ENCODE results near the gene SKAP1.
A peak's percentile ranks its signal among the peaks of the same experiment; 100 is the strongest.

SKAP1 gene

DNA sequence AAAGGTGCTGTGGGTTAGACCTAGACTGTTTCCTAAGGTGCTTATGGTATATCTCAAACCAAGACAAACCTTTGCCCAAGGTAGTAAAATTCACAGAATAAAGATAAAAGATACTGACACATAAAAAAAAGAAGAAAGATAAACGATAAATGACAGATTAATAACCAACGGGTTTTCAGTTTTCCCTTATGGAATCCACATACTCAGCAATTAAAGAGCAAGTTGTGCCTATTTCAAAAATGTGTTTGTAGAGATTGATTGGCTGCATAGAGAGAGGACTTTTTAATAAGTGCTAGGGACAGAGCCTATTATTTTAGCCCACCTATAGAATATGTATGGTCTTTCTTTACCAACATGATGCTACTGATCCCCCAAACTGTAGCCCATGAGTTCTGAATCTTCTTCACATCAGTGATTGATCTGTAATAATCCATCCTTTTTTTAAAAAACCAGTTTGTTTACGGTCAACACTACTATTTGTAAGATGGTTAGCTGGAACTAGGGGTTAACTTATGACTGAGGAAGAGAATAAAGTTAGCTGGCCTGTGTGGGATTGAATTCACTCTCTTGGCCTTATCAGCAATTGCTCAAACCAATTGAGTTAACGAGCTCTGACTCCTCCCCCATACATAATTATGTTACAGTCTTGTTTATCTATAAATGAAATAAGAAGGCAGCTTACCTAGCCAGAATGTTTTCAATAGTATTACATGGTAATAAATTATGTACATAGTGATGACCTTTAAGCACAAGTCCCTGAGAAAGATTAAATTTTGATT is 268.7 kb downstream of the SKAP1 start:
- DNase-seq, result no peak

DNA sequence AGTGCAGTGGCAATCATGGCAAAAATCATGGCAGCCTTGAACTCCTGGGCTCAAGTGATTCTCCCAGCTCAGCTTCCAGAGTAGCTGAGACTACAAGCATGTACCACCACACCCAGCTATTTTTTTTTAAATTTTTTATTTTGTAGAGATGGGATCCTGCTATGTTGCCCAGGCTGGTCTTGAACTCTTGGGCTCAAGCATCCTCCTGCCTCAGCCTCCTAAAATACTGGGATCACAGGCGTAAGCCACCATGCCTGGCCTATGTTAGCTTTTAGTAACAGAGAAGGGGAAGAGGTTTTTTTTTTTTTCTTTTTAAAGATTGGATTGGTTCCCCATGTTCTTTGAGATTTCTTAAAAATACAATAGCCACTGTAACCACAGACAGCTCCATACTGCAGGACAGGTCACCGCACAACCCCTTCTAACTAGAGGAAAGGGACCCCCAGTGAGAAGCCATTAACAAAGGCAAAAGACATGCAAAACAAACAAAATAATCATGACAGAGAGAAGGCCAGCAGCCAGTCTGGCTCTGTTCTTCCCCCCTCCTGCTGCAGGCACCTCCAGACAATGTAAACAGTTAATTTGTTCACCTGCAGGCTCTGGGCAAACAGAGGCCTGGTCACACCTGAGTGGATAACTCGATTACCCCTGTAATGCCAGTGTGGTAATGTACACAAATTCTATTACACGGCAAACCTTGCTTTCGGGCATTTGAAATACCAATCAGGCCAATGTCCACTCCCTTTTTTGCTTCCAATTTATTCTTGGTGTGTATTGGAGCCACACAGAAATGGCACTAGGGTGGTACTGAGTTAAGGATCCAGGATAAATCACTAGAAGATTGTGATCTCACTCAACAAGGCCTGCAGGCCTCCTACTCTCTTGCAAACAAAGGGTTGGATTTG is 269.6 kb downstream of the SKAP1 start:
- DNase-seq, result no peak

DNA sequence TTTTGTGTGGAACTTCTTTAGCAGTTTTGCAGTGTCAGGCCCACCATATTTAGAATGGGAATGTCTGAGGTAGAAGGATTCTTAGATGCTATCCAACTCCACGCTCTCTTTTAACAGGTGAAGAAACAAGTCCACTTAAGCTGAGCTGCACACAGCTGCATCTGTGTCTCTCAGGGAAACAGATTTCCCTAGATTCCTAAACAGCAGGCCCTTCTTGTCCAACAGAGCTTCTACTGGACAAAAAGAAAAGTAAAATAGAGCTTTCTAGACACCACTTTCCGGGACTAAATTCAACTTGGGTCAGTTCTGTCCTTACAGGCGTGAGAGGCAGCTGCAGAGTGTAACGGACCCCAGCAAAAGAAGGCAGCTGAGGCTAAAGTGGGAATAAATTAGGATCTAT is 270.8 kb downstream of the SKAP1 start:
- DNase-seq, result no peak

DNA sequence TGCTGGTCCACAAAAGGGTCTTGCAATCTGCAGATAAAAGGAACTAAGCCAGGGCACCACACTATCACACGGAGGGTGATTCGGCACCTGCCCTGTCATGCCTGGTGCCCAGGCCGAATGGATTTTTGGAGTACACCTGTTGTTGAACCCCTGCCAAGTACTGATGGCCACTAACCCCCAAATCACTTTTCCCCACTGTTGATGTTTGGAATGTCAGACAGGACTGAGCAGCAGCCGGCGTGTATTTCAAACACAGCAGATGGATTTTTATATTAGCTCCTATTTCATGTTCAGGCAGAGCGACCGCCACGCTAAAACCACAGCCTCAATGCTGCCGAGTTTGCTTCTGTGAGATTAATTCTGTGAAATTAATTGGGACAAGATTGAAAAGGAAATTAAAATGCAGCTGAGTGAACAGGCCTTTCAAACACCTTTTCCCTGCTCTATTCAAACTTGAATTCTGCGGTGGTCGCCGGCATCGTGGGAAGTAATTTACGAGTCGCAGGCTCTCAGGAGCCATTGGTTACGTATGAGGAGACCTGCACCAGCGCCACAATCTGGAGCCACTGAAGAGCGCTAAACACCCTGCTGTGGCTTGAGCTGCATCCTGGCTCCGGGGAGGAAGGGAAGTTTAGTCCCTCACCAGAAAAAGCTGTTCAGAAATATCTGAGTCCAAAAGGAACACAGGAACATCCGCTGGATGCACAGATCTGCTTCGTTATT is 274.0 kb downstream of the SKAP1 start:
- no peak for DNase-seq

DNA sequence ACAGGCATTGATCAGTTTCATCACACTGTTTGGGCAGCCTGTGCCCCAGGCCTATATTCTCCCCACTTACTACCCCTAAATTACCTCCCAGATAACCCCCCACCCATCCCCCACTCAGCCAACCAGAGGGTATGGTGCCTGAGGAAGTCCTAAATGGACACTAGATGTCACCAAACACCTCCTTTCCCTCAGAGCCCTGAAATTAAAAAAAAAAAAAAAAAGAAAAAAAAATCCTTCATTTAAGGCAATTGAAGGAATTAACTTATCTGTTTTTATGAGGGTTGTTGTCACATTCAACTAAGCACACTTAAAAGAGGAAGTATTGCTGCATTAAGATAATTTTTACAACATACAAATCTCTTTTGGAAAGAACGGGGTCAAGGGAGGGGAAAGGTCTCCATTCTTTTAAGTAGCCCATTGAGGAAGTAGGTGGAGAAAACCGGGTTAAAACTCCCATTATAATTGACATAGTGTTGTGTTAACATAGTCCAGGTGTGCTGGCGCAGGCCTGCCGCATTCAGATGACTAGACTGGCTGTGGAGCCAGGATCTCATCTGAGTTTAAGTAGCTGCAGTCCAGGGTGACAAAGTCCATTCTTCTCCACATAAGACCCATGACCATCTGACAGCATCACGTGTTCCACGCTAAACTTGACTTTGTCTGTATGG is 276.2 kb downstream of the SKAP1 start:
- no peak for DNase-seq

DNA sequence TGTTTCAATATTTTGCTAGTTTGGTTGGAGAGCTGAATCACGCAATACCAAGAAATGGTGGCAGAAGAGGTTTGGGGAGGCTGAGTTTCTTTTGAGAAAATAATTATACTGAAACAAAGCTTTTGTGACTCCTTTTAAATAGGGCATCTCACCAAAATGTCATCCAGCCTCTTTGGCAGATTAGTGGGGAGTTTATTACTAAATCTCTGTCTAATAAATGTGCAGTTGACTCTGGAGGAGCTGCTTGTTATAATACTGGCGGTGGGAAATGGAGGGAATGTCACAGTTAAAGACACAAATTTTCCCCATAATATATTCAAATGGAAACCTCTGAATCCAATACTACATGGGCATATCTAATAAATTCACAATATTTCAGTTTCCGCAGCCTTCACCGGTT is 277.7 kb downstream of the SKAP1 start:
- no peak for DNase-seq

DNA sequence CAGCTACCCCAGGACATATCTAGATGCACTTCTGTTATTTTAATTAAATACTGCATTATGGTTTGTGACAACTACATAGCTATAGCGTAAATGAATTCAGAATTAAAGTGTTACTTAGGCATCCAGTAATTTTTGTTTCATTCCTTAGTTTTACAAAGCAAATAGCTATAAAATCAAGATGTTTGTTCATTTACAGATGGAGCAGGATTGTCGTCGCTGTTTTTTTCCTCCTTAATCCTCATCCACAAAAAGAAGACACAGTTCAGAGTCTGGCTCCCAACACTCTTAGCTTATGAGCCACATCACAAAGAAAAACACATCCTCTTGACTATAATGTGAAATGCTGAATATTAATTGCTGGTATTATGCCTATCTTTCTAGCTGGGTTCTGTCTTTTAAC is 278.8 kb downstream of the SKAP1 start:
- DNase-seq, result no peak

DNA sequence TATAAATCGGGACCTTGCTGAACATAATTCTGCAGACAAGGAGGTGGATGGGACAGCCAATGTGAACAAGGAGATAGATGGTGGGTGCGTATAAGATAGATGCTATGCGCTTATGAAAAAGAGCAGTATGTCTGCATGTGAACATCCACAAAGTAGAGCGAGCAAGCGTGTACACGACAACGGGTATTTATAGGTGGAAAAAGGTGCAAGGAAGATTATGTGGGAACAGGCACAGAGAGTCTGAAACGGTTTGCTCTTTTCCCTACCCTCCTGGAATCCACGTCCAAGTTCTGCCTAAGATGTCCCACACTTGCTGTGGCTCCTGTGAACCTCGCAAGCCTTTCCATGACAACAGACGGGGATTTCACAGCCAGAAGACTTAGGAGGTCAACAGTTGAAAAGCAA is 279.4 kb downstream of the SKAP1 start:
- no peak for DNase-seq

DNA sequence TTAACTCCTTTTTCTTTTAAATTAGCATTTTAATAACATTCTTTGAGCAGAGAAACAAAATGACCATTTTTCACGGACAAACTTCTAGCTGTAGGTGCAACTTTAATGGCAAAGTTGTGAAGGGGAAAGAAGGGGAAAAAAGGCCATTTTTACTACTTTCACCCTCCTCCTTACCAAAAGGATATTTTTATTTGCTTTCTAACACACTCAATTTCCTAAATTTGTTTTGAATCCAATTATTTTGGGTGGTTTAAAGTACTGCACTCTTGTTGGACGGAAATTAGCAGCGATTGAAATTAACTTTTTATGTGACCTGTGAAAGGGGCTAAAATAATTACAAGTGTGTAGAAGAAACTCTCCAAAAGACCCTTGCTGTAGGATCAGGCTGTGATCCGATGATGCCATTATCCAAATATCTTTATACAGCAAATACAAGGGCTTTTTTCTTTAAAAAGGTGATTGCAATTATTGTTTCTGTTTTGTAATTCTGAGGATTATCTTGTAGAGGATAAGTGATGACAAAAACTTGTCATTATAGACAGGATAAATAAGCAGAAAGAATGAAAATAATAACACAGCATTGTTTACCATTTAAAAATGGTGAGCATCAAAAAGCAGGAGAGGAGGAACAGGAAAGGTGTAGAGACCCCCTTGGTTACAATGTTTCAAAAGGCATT is 280.1 kb downstream of the SKAP1 start:
- no peak for DNase-seq

DNA sequence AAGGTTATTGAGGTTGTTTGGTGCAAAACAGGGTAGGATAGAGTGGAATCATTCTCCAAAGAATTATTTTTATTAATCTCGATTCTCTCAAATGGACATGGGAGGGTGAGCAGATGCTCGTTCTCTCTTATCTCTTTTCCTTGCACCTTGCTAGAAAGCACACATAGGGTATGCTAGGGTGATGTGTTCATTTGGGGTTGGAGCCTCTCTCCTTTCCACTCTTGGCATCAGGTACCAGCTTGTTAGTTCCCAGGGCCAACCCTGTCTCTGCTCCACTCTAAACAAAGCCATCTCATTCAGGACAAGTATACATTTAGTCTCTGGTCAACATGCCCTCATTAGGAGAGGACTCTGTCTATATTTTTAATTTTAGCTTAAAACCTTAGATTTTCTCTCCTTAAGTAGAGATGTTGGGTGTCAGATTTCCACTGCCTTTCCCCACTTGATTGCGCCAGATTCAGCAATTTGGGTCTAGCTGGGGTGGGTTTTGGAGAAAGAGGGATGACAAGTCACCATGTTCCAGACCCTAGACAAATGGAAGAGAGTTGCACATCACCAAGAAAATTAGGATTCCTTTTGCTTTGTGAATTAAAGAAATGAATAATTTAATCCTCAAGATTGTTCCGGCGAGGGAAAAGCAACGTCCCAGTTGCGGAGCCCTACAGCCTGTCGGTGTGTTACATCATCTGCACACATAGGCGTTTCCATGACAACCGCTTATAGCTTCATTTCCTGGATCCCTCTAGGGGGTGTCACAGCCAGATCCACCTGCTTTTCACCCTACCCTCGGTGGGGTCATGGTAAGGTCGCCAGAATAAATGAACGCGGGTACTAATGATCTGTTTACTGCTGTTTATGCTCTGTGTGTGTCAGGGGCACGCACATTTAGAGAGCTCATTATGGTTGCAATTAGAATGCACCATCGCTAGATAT is 280.9 kb downstream of the SKAP1 start:
- no peak for DNase-seq

DNA sequence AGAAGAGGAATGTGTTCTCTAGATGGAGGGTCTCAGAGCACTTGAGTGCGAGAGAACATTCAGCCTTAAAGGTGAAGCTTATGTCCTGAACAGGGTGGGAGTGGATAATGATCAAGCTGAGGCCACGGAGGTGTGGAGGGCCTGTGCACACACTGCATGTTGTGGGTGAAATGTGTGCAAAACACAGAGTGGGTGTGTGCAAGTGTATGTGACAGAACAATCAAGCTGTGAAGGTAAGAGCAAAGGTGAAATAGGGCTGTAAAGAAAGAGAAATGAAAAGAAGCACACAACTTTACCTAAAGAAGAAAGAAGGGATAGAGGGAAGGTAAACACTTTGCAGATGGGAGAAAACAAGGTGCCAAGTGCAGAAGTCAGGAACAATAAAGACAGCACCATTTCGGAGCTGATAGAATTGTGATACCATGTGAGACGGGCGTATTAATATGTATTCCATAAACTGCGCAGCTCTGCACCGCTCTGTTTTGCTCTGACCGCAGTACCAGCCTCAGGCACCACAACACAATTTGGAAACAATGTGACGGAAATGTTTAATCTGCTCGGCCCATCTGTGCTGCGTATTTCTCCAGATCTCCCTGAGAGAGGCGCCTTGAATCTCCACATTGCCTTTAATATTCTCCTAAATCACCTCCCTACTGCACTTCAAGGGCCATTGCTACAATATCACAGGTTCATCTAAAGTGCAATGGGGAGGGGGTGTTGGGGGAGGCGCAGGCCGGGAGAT is 281.8 kb downstream of the SKAP1 start:
- DNase-seq, result no peak

DNA sequence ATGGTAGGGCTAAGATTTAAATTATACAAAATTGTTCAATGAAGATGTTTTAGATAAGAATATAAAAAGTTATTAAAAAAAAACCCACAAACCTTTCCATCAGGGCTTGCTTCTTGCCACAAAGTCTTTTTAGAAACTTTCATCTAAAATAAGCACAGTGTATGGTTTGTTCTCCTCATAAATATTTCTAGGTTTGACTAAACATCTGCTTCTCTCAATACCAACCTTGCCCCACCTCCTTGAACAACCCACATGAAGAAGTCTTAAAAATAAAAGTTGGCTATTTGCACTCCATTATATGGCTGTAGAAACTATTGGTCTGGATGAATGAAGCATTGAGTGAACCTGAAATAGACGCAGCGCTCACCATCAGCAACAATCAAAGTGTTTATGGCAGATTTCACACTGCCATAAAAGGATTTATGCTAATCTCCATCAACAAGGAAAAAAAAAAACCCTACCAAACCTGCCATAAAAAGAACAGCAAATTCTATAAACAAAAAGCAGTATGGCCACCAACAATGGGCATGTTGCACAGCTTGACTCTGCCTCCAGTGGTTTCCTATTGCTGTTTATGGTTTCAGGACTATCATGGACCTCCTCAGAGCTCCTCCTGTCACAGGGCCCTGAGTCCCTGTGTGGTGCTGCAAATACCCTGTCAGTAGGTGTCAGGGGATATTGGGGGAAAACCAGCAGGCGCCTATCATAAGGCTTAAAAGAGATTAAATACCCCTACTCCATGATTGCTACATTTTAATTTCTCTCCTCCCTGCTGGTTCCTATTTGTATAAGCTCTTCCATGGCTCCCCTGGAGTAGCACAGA is 284.8 kb downstream of the SKAP1 start:
- DNase-seq, result no peak

DNA sequence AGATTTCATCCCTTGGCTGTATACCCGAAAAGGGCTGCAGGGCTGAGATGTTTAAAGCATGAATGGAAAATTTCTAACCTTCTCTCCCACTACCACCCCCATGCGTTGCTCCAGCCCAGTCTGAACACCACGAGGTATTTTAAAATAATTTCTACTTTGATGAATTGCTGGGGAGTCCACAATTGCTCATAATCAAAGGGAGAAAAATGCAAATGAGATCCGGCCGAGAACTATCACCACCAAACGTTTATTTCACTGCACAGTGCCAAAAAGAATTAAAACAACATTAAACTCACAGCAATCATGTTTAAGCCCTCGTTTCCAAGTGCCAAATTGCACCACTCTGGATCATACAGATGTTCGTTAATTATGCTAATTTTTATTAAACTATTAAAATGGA is 285.8 kb downstream of the SKAP1 start:
- DNase-seq, result no peak

DNA sequence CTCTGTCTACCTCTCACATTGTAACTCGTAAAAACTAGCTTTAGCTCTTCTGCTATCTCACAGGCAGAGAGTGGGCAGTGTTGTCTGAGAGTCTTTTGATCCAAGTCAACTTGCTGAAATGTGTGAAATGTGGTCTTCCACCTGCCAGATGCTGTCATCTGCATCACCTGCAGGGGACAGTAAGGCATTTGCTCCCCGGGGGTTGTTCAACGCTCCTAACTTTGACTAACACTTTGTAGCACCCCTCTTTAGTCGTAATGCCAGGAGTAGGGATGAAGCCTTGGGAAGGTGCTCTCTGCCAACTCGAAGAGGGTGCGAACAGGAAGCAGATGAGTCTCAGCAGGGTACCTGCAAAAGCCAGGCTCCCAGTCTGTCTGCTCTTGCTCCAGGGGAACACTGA is 286.4 kb downstream of the SKAP1 start:
- DNase-seq, result no peak

DNA sequence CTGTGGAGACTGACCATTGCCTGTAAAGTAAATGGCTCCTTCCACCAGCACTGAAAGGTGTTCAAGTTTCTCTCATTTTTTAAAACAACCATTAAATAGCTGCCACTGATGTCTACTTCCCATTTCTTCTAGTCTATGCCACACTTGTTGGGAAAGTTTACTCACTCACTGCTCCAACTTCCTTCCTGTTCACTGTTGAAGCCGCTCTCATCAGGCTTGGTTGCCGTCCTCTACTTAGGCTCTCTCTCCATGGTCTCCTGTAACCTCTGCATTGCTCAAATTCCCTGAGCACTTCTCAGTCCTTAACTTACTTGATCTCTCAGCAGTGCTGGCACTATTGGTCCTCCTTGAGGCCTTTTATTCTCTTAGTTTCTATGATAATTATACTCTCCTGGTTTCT is 290.1 kb downstream of the SKAP1 start:
- DNase-seq, result no peak

DNA sequence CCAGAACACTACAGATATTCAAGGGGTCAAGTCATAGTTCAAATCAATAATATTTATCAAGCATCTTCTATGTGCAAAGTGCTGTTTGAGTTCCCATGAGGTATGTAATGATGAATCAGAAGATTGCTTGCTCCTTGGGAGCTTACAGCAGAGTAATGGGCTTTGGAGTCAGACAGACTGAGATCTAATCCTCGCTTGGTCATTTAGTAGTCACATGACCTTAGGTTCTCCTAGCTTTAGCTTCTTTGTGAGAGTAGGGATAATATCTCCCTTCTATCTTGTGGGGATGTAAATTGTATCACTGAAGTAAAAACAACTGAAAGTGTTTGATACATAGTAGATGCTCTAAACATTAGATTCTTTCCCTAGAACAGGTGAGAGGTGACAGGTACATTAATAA is 292.4 kb downstream of the SKAP1 start:
- no peak for DNase-seq

DNA sequence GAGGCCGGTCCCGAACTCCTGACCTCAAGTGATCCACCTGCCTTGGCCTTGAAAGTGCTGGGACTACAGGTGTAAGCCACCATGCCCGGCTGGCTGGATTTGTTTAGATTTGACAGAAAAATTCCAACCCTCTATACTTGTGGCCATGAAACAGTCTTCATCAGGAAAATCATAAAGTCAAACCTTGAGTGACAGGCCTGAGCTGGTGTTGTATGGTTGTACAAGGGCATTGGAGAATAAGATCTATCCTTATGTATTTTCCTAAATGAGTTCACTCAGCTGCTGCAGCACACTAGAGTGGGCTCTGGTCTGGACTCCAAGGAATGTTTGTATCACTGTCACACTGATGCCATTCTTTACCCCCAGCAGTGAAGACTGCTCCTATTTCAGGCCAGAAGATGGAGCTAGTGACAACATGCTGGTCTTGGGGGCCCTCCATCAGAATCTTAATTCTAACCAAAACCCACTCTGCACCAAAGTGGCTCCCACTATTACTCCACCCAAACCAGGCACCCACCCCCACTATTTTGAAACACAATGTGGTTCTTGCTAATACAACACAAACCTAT is 295.0 kb downstream of the SKAP1 start:
- DNase-seq, result no peak

DNA sequence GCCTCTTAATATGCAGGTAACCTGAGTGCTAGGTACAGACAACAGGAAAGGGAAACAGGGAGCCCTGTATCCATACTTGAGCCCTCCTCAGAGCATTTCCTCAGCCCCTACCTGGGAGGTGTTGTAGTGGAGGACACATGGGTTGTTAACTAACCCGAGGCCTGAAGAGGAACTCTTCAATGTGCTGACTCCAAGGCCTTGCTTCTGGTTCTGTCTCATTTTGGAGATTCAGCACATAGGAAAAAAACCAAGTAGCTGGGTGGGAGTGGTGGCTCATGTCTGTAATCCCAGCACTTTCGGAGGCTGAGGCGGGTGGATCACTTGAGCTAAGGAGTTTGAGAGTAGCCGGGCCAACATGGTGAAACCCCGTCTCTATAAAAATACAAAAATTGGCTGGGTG is 297.6 kb downstream of the SKAP1 start:
- no peak for DNase-seq

DNA sequence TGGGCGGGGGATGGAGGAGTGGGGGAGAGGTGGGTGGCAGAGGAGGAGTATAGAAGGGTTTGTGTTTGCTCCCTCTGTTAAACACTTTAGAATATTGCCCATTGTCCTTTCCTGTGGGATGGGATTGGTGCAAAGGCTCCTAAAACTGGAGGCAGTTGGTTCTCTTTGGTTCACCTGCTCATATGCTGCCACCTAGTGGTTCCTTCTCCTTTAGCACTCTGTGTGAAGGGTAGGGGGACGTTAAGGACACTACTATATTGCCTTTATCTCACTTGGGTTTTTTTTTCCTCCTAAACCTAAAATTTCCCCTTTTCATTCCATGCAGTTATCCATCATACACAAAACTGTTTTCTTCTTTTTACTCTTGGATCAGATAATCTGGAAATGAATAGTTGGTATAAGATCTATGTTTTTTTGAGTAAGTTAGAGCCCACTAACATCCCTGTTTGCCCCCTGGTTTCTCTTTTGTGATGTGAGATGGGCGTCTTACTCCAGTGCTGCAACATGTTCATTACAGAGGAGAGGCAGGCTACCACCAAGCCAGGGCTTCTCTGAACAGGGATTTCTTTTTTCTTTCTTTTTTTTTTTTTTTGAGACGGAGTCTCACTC is 298.7 kb downstream of the SKAP1 start:
- DNase-seq, result peak; percentile 38

All from activated CD4-positive, CD25-positive, alpha-beta regulatory T cell treated with anti-CD3 and anti-CD28 coated beads, Interleukin-2, amount 50 U/mL, for 72 hours (primary cell).